Measurements from ENCODE around the gene AP2B1.

DNA sequence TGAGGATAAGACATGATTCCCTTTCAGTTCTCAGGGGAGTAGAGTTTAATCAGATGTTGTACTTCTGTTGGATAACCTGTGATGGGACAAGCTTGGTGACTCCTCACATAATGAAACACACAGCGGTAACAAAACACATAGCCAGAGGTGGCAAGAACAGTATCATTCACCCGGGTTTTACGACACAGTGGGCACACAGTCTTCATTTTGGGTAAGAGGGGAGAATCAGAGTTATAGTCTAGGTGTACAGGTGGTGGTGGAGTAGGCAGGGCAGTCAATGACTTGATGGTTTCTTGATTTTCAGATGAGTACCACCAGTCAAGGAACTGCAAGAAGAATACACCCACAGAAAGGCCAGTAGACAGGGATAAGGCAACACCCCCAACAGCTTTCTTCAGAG lies 11.4 kb upstream of the AP2B1 start:
- TF ChIP-seq, protein P1, sequence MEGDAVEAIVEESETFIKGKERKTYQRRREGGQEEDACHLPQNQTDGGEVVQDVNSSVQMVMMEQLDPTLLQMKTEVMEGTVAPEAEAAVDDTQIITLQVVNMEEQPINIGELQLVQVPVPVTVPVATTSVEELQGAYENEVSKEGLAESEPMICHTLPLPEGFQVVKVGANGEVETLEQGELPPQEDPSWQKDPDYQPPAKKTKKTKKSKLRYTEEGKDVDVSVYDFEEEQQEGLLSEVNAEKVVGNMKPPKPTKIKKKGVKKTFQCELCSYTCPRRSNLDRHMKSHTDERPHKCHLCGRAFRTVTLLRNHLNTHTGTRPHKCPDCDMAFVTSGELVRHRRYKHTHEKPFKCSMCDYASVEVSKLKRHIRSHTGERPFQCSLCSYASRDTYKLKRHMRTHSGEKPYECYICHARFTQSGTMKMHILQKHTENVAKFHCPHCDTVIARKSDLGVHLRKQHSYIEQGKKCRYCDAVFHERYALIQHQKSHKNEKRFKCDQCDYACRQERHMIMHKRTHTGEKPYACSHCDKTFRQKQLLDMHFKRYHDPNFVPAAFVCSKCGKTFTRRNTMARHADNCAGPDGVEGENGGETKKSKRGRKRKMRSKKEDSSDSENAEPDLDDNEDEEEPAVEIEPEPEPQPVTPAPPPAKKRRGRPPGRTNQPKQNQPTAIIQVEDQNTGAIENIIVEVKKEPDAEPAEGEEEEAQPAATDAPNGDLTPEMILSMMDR (IDR thresholded peaks at IDR 0.05; ENCODE audit: insufficient read depth, low read length, poor library complexity, severe bottlenecking): no peak
- TF ChIP-seq EZH2phosphoT487 (conservative IDR thresholded peaks at IDR 0.05; ENCODE audit: low read length): no peak

Measured in SU-DHL-6 (cell line).